Measurements from ENCODE around the gene INCENP. TPM values are rescaled to one million over a fixed set of nuclear protein-coding genes. Genes with fewer than 3 reads are reported as not detected.

INCENP gene
- total and polyA plus RNA-seq, 2 donors (not counting 1 experiment from before 2014, with no cell fraction given) = 8.9 to 37.8 TPM

- Histone ChIP-seq H3K9me3 (ENCODE audit: control extremely low read depth in 1 of 3, control insufficient read depth in 2 of 3, insufficient read depth in 1 of 3, low read length in 2 of 3) (peaks cover 0 to 3% (median 0%) of the 10 kb centered on the region in 3 donors), H3K27ac (ENCODE audit: low read length in 2 of 2) (no peak overlapping the region), H3K4me3 (ENCODE audit: control extremely low read depth in 1 of 5, extremely low read depth in 1 of 5, insufficient read depth in 1 of 5, low read depth in 2 of 5, low read length in 4 of 5) (no peak overlapping the region), H3K27me3 (replicated peaks in 1 of 4; ENCODE audit: control extremely low read depth in 1 of 4, control insufficient read depth in 3 of 4, insufficient read depth in 4 of 4, low read length in 3 of 4) (peaks cover 0 to 2% (median 0%) of the 10 kb centered on the region in 4 experiments), H3K9ac (ENCODE audit: low read length) (no peak overlapping the region), H4K20me1 (ENCODE audit: control insufficient read depth, insufficient read depth, low read length, poor library complexity, severe bottlenecking) (no peaks in the 10 kb centered on the region), H3K79me2 (ENCODE audit: control insufficient read depth, insufficient read depth, low read length) (peaks cover 34% of the 10 kb centered on the region), H3K4me2 (replicated peaks; ENCODE audit: low read depth, low read length, poor library complexity, severe bottlenecking) (no peak overlapping the region), H3K4me1 (ENCODE audit: control insufficient read depth in 2 of 2, insufficient read depth in 2 of 2, low read length in 2 of 2) (peaks cover 11 to 16% of the 10 kb centered on the region in 2 donors), H3K36me3 (replicated peaks in 1 of 2; ENCODE audit: control extremely low read depth in 1 of 2, control insufficient read depth in 1 of 2, extremely low read depth in 1 of 2, insufficient read depth in 2 of 2, low read length in 1 of 2) (no peaks in the 10 kb centered on the region), H2AFZ (ENCODE audit: insufficient read depth, low read depth, low read length, poor library complexity, severe bottlenecking) (no peak overlapping the region)
- Mint-ChIP-seq H3K9me3 (ENCODE audit: insufficient read depth) (no peaks in the 10 kb centered on the region), H3K4me3 (no peak overlapping the region), H3K27ac (no peak overlapping the region), H3K27me3 (no peaks in the 10 kb centered on the region), H3K4me1 (peaks cover 28% of the 10 kb centered on the region)
- no peak for DNase-seq
- 93% methylated on average over 6 of the region's 6 CpGs for WGBS (ENCODE audit: insufficient coverage)
- no peak for ATAC-seq (ENCODE audit: low read depth)
- intact Hi-C loops (cut with micrococcal nuclease) = loop anchor here (5.0 to 10.0 kb wide), 3 partner anchors 230 to 767 kb away; partner anchors contain the start of genes FADS1 and FADS3
- TF ChIP-seq CTCF (IDR thresholded peaks at IDR 0.05) = no peak
- no peak for TF ChIP-seq EZH2 (IDR thresholded peaks at IDR 0.05; ENCODE audit: borderline replicate concordance, insufficient read depth, low read depth, low read length, poor library complexity, severe bottlenecking)
- ChIA-PET POLR2A (no interaction called here), CTCF (interaction anchor here (1.0 to 4.4 kb wide), 2 partner anchors 15 to 223 kb away, joined by 3 to 22 read pairs; no protein-coding TSS in a partner anchor)
Measured at GRCh38 chr11:62122076-62122475, 1.7 kb upstream of the INCENP start.

Data from B cell (primary cell).